Uterus (tissue), 2 donors: ENCODE results near the gene SRGAP1.

Experiments used
- POLR2A ChIP-seq, 2 donors: fragments of 450-650 bp; IDR thresholded peaks; one replicate each; pipeline ENCODE4 v1.6.1; 2016; ENCODE audit warnings: antibody characterized with exemption in 2 of 2, mild to moderate bottlenecking in 1 of 2, moderate library complexity in 1 of 2
- TF ChIP-seq, protein P1 (sequence below), 4 experiments: fragments of 200-600 bp in 2 of 4; fragments of 450-650 bp in 2 of 4; sonication (generic) in 2 of 4; IDR thresholded peaks; one replicate each; pipeline ENCODE4 v1.5.1; 2016 to 2019; ENCODE audit warnings: antibody characterized with exemption in 4 of 4, mild to moderate bottlenecking in 2 of 4, moderate library complexity in 1 of 4

DNA sequence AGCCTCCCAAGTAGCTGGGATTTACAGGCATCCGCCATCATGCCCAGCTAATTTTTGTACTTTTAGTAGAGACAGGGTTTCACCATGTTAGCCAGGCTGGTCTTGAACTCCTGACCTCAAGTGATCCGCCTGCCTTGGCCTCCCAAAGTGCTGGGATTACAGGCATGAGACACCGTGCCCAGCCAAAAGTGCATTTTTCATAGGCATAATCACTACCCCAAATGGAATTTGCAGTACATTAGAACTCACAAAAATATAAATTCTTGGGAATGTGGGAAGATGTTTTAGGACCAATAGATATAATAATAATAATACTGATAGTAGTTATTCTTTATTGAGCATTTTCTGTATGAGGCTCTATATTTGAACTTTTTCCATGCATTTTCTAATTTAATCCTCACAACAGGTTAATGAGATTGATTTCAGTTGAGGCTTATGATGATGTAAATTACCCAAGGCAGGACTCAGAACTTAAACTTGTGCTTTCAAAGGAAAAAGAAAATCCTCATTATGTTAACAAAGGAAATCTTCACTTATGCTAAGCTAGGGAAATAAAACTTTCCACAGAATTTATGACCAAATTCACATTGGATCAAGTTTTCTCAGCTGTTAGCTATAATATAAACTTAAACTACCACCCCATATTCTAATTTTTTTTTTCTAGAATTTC lies 121.6 kb downstream of the SRGAP1 start:
- TF ChIP-seq, protein P1, sequence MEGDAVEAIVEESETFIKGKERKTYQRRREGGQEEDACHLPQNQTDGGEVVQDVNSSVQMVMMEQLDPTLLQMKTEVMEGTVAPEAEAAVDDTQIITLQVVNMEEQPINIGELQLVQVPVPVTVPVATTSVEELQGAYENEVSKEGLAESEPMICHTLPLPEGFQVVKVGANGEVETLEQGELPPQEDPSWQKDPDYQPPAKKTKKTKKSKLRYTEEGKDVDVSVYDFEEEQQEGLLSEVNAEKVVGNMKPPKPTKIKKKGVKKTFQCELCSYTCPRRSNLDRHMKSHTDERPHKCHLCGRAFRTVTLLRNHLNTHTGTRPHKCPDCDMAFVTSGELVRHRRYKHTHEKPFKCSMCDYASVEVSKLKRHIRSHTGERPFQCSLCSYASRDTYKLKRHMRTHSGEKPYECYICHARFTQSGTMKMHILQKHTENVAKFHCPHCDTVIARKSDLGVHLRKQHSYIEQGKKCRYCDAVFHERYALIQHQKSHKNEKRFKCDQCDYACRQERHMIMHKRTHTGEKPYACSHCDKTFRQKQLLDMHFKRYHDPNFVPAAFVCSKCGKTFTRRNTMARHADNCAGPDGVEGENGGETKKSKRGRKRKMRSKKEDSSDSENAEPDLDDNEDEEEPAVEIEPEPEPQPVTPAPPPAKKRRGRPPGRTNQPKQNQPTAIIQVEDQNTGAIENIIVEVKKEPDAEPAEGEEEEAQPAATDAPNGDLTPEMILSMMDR (IDR thresholded peaks at IDR 0.05), result no peak
- no peak for TF ChIP-seq POLR2A (IDR thresholded peaks at IDR 0.05)
